ENCODE results near the gene IL12RB1.

- no peak for TF ChIP-seq CTCF (IDR thresholded peaks at IDR 0.05)
- no peak for TF ChIP-seq KDM1A (IDR thresholded peaks at IDR 0.05; ENCODE audit: low read depth)
- TF ChIP-seq POLR2A (IDR thresholded peaks at IDR 0.05; ENCODE audit: low read length), result no peak
- no peak for TF ChIP-seq MAFK (IDR thresholded peaks at IDR 0.05; ENCODE audit: partially characterized antibody)
- no peak for TF ChIP-seq EP300 (IDR thresholded peaks at IDR 0.05)
- TF ChIP-seq JUNB (IDR thresholded peaks at IDR 0.05), result no peak
- TF ChIP-seq ZSCAN20 (CRISPR knock-in tag; IDR thresholded peaks at IDR 0.05), result no peak
- no peak for TF ChIP-seq RFX5 (IDR thresholded peaks at IDR 0.05)
- no peak for TF ChIP-seq MAZ (IDR thresholded peaks at IDR 0.05; ENCODE audit: borderline replicate concordance, low read depth, low read length)
- TF ChIP-seq REST (IDR thresholded peaks at IDR 0.05), result no peak
- no peak for TF ChIP-seq ELK1 (IDR thresholded peaks at IDR 0.05; ENCODE audit: low read depth, low read length)
- no peak for TF ChIP-seq MAX (IDR thresholded peaks at IDR 0.05)
- TF ChIP-seq JUN (IDR thresholded peaks at IDR 0.05), result no peak
Measured at GRCh38 chr19:18059297-18059696, 27.4 kb downstream of the IL12RB1 start.

All from A549 (cell line).